Stomach (tissue), 4 donors: ENCODE results near the gene MKS1.

Source experiments
- EP300 ChIP-seq: sonication (generic); formaldehyde crosslinking; IDR thresholded peaks from one replicate; pipeline ENCODE4 v1.6.1; 2017; ENCODE audit warnings: antibody characterized with exemption
- POLR2AphosphoS5 ChIP-seq, 3 donors: sonication (generic); formaldehyde crosslinking; IDR thresholded peaks; one replicate each; pipeline ENCODE4 v1.6.1; 2016; ENCODE audit warnings: antibody characterized with exemption in 3 of 3
- TF ChIP-seq, protein P1 (sequence below), 7 experiments: fragments of 450-650 bp in 4 of 7; fragments of 200-600 bp in 3 of 7; sonication (generic) in 3 of 7; IDR thresholded peaks; one replicate each; pipeline ENCODE4 v1.5.1; 2016 to 2019; ENCODE audit warnings: antibody characterized with exemption in 7 of 7, control low read depth in 2 of 7, mild to moderate bottlenecking in 1 of 7

DNA sequence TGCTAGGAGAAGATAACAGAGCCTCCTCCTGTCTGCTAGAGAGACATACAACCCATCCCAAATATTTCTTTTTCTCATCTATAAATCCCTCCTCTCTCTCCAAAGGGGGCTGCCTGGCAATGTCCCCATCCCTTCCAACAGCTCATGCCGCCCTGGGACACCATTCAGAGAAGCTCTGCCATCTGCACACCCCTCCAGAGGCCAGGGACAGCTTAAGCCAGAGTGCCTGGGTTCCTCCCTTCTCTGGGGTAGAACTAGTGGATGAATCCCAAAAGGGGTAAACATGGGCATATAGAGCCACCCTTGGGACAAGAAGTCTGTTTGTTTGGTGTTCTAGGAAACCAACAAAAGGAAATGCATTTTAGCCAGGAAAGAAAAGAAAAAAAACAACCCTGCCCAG, 16.8 kb upstream of the MKS1 start:
- TF ChIP-seq POLR2AphosphoS5 (IDR thresholded peaks at IDR 0.05) (no peak), EP300 (no peak)
- TF ChIP-seq, protein P1, sequence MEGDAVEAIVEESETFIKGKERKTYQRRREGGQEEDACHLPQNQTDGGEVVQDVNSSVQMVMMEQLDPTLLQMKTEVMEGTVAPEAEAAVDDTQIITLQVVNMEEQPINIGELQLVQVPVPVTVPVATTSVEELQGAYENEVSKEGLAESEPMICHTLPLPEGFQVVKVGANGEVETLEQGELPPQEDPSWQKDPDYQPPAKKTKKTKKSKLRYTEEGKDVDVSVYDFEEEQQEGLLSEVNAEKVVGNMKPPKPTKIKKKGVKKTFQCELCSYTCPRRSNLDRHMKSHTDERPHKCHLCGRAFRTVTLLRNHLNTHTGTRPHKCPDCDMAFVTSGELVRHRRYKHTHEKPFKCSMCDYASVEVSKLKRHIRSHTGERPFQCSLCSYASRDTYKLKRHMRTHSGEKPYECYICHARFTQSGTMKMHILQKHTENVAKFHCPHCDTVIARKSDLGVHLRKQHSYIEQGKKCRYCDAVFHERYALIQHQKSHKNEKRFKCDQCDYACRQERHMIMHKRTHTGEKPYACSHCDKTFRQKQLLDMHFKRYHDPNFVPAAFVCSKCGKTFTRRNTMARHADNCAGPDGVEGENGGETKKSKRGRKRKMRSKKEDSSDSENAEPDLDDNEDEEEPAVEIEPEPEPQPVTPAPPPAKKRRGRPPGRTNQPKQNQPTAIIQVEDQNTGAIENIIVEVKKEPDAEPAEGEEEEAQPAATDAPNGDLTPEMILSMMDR (IDR thresholded peaks at IDR 0.05) = no peak
